Pericardium fibroblast (primary cell): ENCODE results near the gene CABLES2. TPM values are rescaled to one million over a fixed set of nuclear protein-coding genes. Genes with fewer than 3 reads are reported as not detected.

Experiments used
- total RNA-seq: library from RNA; depleted of rRNA; stranded (reverse); fragments of >200 nt; gene quantifications from 2 replicates; pipeline ENCODE4 v1.2.3, GENCODE V29; 2015

The CABLES2 gene
- 3.0 and 4.6 TPM in 2 replicates for total RNA-seq

GRCh38 chr20:62407221-62407992 lies at the start of gene CABLES2:
Gene CABLES2, minus strand, starts transcription at chr20:62407285. Its CDS starts 9 bp downstream, at chr20:62407276.

GRCh38 chr20:62427172-62428001 lies 20.3 kb upstream of the CABLES2 start, which contains the start of gene RBBP8NL:
Gene RBBP8NL, minus strand, starts transcription at chr20:62427539. Its CDS starts 7,892 bp downstream, at chr20:62419647.

GRCh38 chr20:62386383-62387218 lies 20.5 kb downstream of the CABLES2 start, which contains the start of gene RPS21:
Gene RPS21, plus strand, starts transcription at chr20:62387103. Its CDS starts 236 bp downstream, at chr20:62387339.

GRCh38 chr20:62367136-62367632 lies 39.9 kb downstream of the CABLES2 start, which contains the start of gene LAMA5:
Gene LAMA5, minus strand, starts transcription at chr20:62367312. Its CDS starts 67 bp downstream, at chr20:62367245.

Other genes starting within 250 kb of the CABLES2 start
- gene MTG2, start 224.3 kb downstream of the CABLES2 start, total RNA-seq = 22.8 and 23.6 TPM in 2 replicates
- not detected in 2 replicates for gene HRH3, start 187.0 kb downstream of the CABLES2 start, total RNA-seq
- 15.0 and 18.2 TPM in 2 replicates for gene OSBPL2, start 168.8 kb downstream of the CABLES2 start, total RNA-seq
- 101 and 124 TPM in 2 replicates for gene ADRM1, start 104.3 kb downstream of the CABLES2 start, total RNA-seq
- 41.1 and 63.5 TPM in 2 replicates for gene LAMA5, start 40.0 kb downstream of the CABLES2 start, total RNA-seq
- gene RPS21, start 20.2 kb downstream of the CABLES2 start, total RNA-seq = 1,647 and 2,319 TPM in 2 replicates
- not detected in 2 replicates for gene RBBP8NL, start 20.3 kb upstream of the CABLES2 start, total RNA-seq
- 0.77 and 3.6 TPM in 2 replicates for gene GATA5, start 68.7 kb upstream of the CABLES2 start, total RNA-seq
- gene SLCO4A1, start 235.2 kb upstream of the CABLES2 start, total RNA-seq = 0.12 and 0.26 TPM in 2 replicates